Nephron progenitor cell (in vitro differentiated cells): ENCODE measurements around the gene PTH2.

Experiments used
- DNase-seq: peaks from one replicate; pipeline ENCODE4 v3.0.0; 2021
- H3K27ac Mint-ChIP-seq: 2 replicates; pipeline ENCODE4 v1.8.0; 2021; ENCODE audit warnings: mild to moderate bottlenecking, moderate library complexity, mixed read lengths
- H3K27me3 Mint-ChIP-seq: 2 replicates; pipeline ENCODE4 v1.8.0; 2021; ENCODE audit warnings: mild to moderate bottlenecking, low read depth, mixed read lengths; ENCODE audit not compliant: poor library complexity
- H3K36me3 Mint-ChIP-seq: 2 replicates; pipeline ENCODE4 v1.8.0; 2021; ENCODE audit warnings: low read depth, mixed read lengths
- H3K4me1 Mint-ChIP-seq: 2 replicates; pipeline ENCODE4 v1.8.0; 2021; ENCODE audit warnings: mixed read lengths
- H3K4me3 Mint-ChIP-seq: 2 replicates; pipeline ENCODE4 v1.8.0; 2021; ENCODE audit warnings: mild to moderate bottlenecking, moderate library complexity, mixed read lengths
- H3K9me3 Mint-ChIP-seq: 2 replicates; pipeline ENCODE4 v1.8.0; 2021; ENCODE audit warnings: mild to moderate bottlenecking, moderate library complexity, mixed read lengths
- TF ChIP-seq, protein P1 (sequence below): fragments of 200-600 bp; sonication (generic); IDR thresholded peaks from 2 replicates; pipeline ENCODE4 v1.5.0; 2021; ENCODE audit warnings: antibody characterized with exemption

Gene PTH2

DNA sequence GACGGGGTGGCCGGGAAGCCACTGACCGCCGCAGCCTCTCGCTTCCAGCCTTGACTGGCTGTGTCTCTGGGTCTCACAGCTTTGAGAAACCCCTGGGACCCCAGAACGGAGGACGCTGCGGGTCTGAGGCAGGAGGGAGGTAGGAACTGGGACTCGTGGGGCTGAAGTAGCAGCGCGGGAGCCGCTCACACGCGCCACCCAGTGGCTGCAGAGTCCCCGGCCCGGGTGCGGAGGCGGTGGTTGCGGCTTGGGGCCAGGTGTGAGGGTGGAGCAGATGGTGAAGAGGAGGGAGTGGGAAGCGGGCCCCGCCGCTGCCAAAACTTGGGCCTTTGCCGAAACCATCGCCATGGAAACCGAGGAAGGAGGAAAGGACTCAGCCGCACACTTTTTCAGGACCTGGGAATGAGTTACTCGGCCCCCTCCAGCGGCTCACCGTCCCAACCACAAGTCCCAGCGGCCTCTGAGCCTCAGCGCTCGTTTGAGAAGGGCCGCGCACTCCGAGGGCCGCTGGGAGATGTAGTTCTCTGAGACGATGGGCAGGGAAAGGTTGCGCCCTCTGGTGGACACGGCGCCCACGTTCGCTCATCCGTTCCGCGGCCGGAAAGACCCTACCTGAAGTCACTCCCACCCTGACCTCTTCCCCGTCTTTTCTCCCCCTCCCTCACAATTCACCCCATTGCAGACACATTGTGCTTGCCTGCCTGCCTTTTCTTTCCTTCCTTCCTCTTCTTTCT, 20.3 kb upstream of the PTH2 start:
- Mint-ChIP-seq H3K4me1 (peaks cover 43% of the 10 kb centered on the region), H3K36me3 (peaks cover 18% of the 10 kb centered on the region), H3K27me3 (peaks cover 43% of the 10 kb centered on the region), H3K9me3 (no peaks in the 10 kb centered on the region), H3K27ac (no peak overlapping the region), H3K4me3 (peak overlapping the region; percentile 82)
- TF ChIP-seq, protein P1, sequence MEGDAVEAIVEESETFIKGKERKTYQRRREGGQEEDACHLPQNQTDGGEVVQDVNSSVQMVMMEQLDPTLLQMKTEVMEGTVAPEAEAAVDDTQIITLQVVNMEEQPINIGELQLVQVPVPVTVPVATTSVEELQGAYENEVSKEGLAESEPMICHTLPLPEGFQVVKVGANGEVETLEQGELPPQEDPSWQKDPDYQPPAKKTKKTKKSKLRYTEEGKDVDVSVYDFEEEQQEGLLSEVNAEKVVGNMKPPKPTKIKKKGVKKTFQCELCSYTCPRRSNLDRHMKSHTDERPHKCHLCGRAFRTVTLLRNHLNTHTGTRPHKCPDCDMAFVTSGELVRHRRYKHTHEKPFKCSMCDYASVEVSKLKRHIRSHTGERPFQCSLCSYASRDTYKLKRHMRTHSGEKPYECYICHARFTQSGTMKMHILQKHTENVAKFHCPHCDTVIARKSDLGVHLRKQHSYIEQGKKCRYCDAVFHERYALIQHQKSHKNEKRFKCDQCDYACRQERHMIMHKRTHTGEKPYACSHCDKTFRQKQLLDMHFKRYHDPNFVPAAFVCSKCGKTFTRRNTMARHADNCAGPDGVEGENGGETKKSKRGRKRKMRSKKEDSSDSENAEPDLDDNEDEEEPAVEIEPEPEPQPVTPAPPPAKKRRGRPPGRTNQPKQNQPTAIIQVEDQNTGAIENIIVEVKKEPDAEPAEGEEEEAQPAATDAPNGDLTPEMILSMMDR: peak; percentile 80
- DNase-seq: peak; percentile 96

GRCh38 chr19:49442771-49443365, 19.6 kb upstream of the PTH2 start:
- peak overlapping the region; percentile 82 for H3K4me3 Mint-ChIP-seq
- peaks cover 44% of the 10 kb centered on the region for H3K4me1 Mint-ChIP-seq
- H3K9me3 Mint-ChIP-seq: no peaks in the 10 kb centered on the region
- TF ChIP-seq, protein P1: no peak
- no peak overlapping the region for H3K27ac Mint-ChIP-seq
- peaks cover 50% of the 10 kb centered on the region for H3K27me3 Mint-ChIP-seq
- DNase-seq: peak; percentile 99
- peaks cover 12% of the 10 kb centered on the region for H3K36me3 Mint-ChIP-seq

DNA sequence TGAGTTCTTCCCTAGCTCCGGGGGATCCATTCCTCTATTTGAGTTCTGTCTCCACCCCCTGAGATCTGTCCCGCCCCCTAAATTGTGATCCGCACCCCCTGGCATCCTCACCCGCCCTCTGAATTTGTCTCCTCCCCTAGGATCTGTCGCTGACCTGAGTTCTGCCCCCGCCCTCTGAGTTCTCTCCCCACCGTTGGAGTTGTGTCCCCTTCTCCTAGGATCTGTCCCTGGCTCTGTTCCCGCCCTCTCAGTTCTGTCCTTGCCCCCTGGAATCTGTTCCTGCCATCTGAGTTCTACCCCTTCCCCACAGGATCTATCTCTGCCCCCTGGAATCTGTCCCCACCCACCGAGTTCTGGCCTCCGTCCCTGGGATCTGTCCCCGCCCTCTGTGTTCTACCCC, 19.1 kb upstream of the PTH2 start:
- Mint-ChIP-seq H3K27ac (no peak overlapping the region), H3K4me1 (peaks cover 49% of the 10 kb centered on the region)

DNA sequence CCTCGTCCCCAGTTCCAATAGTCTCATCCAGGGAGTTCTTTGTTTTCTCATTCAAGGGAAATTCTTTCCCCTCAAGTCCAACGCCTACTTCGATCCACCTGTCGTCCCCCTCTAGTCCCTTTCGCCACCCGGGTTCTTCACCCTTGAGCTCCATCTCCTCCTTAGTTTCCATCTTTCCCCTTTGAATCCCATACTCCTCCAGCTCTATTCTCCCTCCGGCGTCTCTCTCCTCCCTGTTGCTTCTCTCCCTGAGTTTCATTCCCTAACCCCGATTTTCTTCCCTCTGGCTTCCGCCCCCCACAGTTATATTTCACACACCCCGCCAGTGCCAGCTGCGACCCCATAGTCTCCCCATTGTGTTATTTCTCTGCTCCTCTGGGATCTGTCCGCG, 18.7 kb upstream of the PTH2 start:
- no peak for DNase-seq
- Mint-ChIP-seq H3K4me1 (peaks cover 53% of the 10 kb centered on the region), H3K4me3 (peak overlapping the region; percentile 82), H3K36me3 (peaks cover 9% of the 10 kb centered on the region), H3K27ac (no peak overlapping the region), H3K27me3 (peaks cover 59% of the 10 kb centered on the region), H3K9me3 (no peaks in the 10 kb centered on the region)
- TF ChIP-seq, protein P1: no peak

More for the DNA sequence above, 19.1 kb upstream of the PTH2 start:
- H3K4me3 Mint-ChIP-seq: peak overlapping the region; percentile 82
- peaks cover 55% of the 10 kb centered on the region for H3K27me3 Mint-ChIP-seq
- no peaks in the 10 kb centered on the region for H3K9me3 Mint-ChIP-seq
- peak; percentile 43 for DNase-seq
- TF ChIP-seq, protein P1: no peak
- peaks cover 9% of the 10 kb centered on the region for H3K36me3 Mint-ChIP-seq

DNA sequence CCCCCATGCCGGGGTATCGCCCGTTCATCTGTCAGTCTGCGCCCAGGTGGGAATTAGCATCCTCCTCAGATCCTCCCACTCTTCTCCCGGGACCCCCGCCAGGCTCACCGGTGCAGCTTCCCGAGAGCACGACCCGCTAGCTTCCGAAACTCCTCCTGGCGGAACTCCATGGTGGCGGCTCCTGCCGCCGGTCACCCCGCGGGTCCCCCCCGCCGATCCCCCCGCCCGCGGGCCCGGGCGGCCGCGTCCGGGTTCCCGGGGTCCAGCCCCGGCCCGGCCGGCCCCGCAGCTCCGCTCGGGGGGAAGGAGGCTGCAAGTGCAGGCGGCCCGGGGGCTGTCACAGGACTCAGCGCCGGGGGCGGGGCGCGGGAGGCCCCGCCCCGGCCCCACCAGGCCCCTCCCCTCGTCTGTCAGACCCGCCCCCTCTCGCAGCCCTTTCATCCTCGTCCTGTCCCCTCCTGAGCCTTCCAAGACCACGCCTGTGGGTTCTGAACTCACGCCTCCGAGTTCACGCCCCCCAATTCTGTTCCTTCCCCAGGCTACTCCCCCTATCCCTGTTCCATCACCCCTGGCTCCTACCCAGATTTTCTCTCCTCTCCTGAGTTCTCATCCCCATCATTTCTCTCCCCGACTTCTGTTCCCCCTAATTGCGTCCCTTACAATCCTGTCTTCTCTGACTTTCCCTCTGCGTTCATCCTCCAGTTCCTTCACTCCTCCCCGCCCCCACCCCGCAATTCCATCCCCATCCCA, 18.1 kb upstream of the PTH2 start, which contains the start of gene SLC17A7:
Gene SLC17A7 (minus strand): TSS at position 318 of the 750 bp plus-strand sequence. CDS start 148 bp downstream, at position 170.
- H3K36me3 Mint-ChIP-seq: peaks cover 5% of the 10 kb centered on the region
- peaks cover 65% of the 10 kb centered on the region for H3K27me3 Mint-ChIP-seq
- H3K9me3 Mint-ChIP-seq: no peaks in the 10 kb centered on the region
- DNase-seq: peak; percentile 77
- peaks cover 57% of the 10 kb centered on the region for H3K4me1 Mint-ChIP-seq
- H3K4me3 Mint-ChIP-seq: peak within 1 kb of the TSS; percentile 82
- TF ChIP-seq, protein P1: no peak
- peak within 1 kb of the TSS; percentile 42 for H3K27ac Mint-ChIP-seq
